ENCODE data around the gene CDH2. TPM values are rescaled to one million over a fixed set of nuclear protein-coding genes. Genes with fewer than 3 reads are reported as not detected.

The CDH2 gene
- total RNA-seq, 1 donor from 2014 or later: 0.90 TPM

GRCh38 chr18:28171837-28172236, 5.1 kb downstream of the CDH2 start:
- no peak for DNase-seq (ENCODE audit: low read depth in 2 of 2)

DNA sequence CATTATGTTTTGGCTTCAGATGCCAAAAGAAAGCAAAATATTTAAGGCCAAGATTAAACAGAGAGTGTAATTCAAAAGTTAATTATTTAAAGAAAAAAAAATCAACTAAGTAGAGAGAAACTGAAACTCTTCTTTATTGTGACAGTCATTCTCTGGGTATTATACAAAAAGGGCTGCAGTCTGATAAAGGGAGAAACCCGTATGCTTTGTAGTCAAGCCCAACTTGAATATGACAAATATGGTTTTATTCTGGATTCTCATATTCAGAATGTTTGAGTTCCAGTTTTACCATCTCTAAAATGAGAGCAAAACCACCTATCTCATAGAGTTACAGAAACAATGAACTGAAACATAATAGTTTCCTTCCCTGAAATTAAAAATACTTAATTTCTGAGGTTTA, 8.2 kb downstream of the CDH2 start:
- DNase-seq (ENCODE audit: low read depth in 2 of 2): no peak

GRCh38 chr18:28167835-28168349, 9.0 kb downstream of the CDH2 start:
- DNase-seq (ENCODE audit: low read depth in 2 of 2): no peak

DNA sequence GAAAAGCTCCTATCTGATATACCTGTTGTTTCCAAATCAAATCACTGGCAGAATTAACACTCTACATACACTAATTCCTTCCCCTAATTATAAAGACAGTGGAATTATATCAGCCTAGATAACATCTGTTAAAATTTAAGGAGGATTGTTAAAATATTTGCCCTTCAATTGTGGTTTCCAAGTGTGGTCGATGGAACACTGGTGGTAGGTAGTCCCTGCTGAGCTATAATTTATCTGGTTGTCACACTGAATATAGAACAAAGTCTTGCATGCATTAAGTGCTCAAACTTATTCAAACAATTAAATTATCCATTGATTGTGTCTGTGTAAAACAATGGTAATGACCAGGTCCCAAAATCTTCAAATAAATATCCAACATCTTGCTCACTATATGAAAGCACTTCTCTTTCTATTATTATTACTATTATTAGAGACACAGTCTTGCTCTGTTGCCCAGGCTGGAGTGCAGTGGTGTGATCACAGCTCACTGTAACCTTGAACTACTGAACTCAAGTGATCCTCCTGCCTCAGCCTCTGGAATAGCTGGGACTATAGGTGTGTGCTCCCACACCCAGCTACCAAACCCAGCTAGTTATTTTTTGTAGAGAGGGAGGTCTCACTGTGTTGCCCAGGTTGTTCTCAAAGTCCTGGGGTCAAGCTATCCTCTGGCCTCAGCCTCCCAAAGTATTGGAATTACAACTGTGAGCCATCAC, 12.0 kb downstream of the CDH2 start:
- DNase-seq (ENCODE audit: low read depth in 2 of 2): no peak

DNA sequence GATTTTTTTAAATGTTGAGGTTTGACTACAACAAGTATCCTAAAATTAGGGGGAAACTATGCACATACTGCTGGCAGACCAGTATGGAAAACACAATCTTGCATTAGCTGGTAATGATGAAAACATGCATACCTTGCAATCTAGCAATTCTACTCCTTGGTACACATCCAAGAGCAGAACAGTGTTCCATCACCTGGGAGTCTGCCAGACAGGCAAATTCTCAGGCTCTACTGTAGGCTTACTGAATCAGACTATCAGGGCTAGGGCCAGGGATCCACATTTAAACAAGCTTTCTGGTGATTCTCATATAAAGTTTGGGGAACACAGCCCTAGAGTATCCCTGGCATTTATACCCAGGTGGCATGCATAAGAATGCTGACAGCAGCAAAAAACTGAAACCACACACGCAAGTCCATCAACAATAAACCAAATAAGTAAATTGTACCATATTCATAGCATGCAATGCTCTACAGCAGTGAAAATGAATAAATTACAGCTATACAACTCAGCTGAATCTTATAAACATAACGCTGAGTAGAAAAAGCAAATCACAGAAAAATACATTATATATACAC, 13.6 kb downstream of the CDH2 start:
- DNase-seq (ENCODE audit: low read depth in 2 of 2): no peak

DNA sequence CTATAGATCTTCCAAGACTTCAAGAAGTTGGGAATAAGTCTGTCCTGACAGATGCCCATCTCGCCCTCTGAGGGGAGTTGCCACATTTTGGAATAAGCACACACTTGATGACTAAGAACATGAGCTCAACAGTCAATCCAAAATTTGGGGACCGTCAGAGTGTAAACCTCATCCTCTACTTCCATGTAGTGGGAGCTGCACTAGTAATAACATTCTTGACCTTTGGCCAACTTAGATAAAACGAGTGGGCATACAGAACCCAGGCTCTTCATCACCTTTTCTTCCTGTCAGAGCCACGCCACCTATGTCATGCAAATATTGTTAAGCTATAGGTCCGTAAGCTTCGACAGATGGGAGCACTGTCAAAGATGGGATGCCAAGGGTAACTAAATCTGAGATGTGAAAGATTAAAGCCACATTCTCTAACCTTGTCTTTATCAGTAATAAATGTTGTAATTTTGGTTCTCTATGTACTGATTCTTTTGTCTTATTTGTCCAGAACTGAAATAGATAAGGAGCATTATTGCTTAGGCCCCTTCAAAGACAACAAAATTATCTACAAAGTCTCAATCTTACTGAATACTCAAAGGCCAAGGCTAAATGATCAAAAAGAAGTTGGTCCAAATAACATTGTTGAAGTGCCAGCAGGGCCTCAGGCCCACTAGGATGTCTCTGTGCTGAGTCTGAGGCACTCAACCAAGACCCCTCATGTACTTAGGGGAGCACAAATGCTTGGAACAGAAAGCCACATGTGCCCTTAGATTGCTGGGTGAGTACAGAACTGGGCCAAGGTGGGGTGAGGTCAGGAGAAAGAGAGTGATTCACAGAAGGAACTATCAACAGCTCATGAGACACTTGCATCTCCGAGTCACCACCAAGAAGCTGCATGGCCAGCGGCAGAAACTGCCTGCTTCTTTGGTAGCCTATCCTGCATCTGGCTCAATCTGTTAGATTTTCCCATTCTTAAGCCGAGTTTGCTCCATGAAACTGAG, 15.0 kb downstream of the CDH2 start:
- DNase-seq (ENCODE audit: low read depth in 2 of 2): no peak

DNA sequence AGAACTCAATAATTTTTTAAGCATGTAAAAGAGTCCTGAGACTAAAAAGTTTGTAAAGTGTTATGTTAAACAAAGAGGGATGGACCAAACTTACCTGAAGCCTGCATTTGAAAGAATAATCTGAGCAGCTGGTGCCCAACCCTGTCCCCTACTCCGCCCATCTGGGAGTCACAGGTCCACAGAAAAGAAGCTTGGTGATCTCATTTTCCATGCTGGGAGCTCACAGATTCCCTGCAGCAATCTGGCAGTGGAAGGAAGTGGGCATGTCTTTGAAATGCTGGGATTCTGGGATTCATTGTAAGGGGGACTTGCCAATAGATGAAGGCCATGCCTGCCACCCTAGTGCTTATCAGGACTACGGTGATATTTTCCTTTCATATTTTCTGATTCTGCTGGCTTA, 17.9 kb downstream of the CDH2 start:
- DNase-seq (ENCODE audit: low read depth in 2 of 2): no peak

GRCh38 chr18:28158083-28158581, 18.8 kb downstream of the CDH2 start:
- DNase-seq (ENCODE audit: low read depth in 2 of 2): no peak

GRCh38 chr18:28153485-28154065, 23.4 kb downstream of the CDH2 start:
- no peak for DNase-seq (ENCODE audit: low read depth in 2 of 2)

DNA sequence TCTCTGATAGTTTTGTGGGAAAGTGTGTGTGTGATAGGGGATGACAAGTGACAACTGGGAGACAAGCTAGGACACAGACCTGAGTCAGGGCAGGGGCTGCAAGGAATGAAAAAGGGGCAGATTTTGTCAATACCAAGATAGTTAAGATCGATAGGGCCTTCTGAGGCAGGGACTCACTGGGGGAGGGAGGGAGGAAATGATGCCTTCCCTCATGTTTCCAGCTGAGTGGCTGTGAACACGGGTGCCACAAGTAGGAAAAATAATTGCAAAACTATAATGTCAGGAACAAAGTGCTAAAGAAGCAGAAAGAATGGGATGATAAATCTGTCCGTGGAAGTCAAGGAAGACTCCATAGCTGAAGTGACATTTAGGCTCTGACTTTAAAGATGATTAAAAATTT, 24.2 kb downstream of the CDH2 start:
- DNase-seq (ENCODE audit: low read depth in 2 of 2): no peak

- DNase-seq (ENCODE audit: low read depth in 2 of 2): no peak
Measured at GRCh38 chr18:28152354-28152753, 24.6 kb downstream of the CDH2 start.

GRCh38 chr18:28151434-28151833, 25.5 kb downstream of the CDH2 start:
- no peak for DNase-seq (ENCODE audit: low read depth in 2 of 2)

- no peak for DNase-seq (ENCODE audit: low read depth in 2 of 2)
Measured at GRCh38 chr18:28150925-28151324, 26.0 kb downstream of the CDH2 start.

DNA sequence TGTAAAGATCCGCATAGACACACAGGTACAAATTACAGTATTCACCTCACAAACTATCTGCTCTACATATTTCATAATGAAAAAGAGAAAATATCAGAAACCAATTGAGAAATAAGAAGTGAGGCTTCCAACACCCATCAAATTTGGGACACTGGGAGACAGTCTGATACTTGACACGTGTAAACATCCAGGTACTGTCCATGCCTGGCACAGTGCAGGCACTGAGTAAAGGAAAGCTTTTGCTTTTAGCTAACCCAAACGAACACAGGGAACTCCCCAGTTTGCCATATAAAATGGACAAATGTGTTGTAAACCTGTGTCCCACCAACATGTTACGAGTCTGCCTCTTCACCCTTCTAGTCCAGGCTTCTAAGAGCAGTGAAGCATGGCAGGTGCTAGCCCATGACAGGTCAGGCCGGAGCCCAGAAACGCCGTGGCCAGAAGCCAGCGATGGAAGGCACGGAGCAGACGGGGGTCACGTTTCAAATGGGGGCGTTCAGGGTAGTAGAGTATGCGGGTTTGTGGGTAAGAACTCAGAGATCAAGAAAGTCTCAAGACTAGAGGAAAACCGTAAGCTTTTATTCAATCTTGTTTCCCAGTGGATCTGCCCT, 27.0 kb downstream of the CDH2 start:
- no peak for DNase-seq (ENCODE audit: low read depth in 2 of 2)

DNA sequence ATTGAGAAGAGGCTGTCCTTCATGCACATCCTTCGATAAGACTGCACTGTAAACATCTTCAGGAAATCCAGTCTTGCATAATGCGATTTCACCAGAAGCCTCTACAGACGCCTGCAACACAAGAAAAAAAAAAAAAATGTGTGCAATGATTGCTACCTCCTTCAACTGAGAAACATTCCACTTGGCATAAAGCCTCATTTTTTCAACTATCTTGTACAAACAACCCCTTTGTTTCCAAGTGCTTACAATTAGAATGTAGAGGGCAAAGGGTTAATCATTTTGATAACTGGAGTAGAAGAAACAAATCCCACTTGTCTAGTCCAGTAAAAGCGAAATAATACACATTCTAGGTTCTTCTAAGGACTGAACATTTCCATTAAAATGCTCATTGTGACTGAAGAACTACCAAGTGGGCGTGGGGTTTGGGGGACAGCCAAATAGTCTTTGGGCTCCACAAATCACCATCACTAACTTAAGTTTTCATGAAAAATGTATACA, 29.2 kb downstream of the CDH2 start:
- DNase-seq (ENCODE audit: low read depth in 2 of 2): peak in 1 of 2 donors; percentile 54

DNA sequence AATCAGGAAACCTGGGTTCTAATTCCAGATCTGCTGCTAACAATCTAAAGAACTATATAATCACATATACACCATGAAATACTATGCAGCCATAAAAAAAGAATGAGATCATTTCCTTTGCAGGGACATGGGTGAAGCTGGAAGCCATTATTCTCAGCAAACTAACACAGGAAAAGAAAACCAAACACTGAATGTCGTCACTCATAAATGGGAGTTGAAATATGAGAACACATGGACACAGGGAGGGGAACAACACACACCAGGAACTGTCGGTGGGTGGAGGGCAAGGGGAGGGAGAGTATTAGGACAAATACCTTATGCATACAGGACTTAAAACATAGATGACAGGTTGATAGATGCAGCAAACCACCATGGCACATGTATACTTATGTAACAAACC, 33.2 kb downstream of the CDH2 start:
- no peak for DNase-seq (ENCODE audit: low read depth in 2 of 2)

- no peak for DNase-seq (ENCODE audit: low read depth in 2 of 2)
Measured at GRCh38 chr18:28138816-28139215, 38.1 kb downstream of the CDH2 start.

DNA sequence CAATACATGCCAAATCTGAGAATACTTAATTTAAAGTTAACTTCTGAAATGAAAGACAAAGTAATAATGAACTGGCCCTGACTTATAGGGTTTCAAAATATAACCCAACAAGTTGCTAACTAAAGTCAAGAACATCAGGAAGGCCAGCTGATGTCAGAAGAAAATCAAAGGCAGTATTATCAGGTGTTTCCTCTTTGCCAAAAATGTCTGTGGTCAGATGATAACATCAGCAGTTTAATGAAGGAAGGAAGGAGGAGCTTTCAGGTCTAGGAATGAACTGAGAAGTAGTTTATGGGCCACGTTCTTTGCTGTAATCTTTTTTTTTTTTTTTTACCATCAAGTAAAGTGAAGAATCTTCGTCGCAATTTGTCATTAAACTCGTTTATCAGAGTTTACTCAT, 40.9 kb downstream of the CDH2 start:
- DNase-seq (ENCODE audit: low read depth in 2 of 2): peak in 1 of 2 donors; percentile 18

- DNase-seq (ENCODE audit: low read depth in 2 of 2): no peak
Measured at GRCh38 chr18:28134774-28135173, 42.2 kb downstream of the CDH2 start.

DNA sequence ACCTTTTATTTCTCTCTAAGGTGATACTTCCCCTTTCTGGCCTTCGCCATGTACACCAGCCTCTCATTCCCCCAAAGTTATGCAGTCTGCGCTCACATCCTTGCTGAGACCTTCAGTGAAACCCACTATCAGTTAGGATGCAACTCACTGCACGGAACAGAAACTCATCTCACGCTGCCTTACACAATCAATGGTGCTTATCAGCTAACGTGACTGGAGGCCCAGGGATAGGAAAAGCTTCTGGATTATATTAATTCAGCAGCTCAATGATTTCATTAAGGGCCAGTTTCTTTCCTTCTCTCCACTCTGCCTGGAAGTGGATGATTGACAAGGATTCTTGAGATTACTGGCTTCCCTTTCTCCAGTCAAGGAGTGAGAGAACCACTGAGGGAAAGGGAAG, 44.8 kb downstream of the CDH2 start:
- no peak for DNase-seq (ENCODE audit: low read depth in 2 of 2)

GRCh38 chr18:28128659-28128980, 48.3 kb downstream of the CDH2 start:
- DNase-seq (ENCODE audit: low read depth in 2 of 2): no peak
